ENCODE measurements around the gene NATD1. TPM values are rescaled to one million over a fixed set of nuclear protein-coding genes. Genes with fewer than 3 reads are reported as not detected.

NATD1 gene
- total RNA-seq, 1 experiment from 2014 or later, result 7.3 TPM

- Histone ChIP-seq H2AK5ac (ENCODE audit: insufficient read length, low read length) (no peak overlapping the region), H3K18ac (ENCODE audit: insufficient read length, low read depth, low read length) (no peak overlapping the region), H3K79me1 (ENCODE audit: insufficient read depth, low read depth, low read length, poor library complexity, severe bottlenecking) (peaks cover 4% of the 10 kb centered on the region), H4K5ac (ENCODE audit: insufficient read length, low read depth, low read length) (no peak overlapping the region), H3K14ac (ENCODE audit: insufficient read depth, low read length) (no peak overlapping the region), H2BK15ac (ENCODE audit: low read depth, low read length) (no peak overlapping the region), H2BK5ac (ENCODE audit: insufficient read length, low read length) (no peak overlapping the region), H2BK120ac (ENCODE audit: low read depth, low read length, poor library complexity, severe bottlenecking) (no peak overlapping the region), H3K9me3 (ENCODE audit: control insufficient read depth, low read depth, low read length) (no peaks in the 10 kb centered on the region), H3K27me3 (ENCODE audit: insufficient read depth, low read length) (no peaks in the 10 kb centered on the region), H3K4me1 (ENCODE audit: insufficient read depth, low read length) (peaks cover 13% of the 10 kb centered on the region; the same call in 1 of the 2 replicates), H3K56ac (ENCODE audit: insufficient read length, low read depth, low read length) (no peak overlapping the region), H4K8ac (replicated peaks; ENCODE audit: insufficient read length, low read depth, low read length) (no peak overlapping the region), H2AFZ (ENCODE audit: low read length) (no peak overlapping the region), H3K23ac (ENCODE audit: insufficient read length, low read depth, low read length) (no peak overlapping the region), H3K9ac (ENCODE audit: extremely low read depth, insufficient read length, low read length) (no peak overlapping the region), H3K27ac (ENCODE audit: insufficient read length, low read depth, low read length) (no peak overlapping the region), H2BK20ac (ENCODE audit: low read depth, low read length, poor library complexity, severe bottlenecking) (no peak overlapping the region), H3K79me2 (ENCODE audit: insufficient read depth, low read length) (peaks cover 7% of the 10 kb centered on the region; the same call in 1 of the 2 replicates), H4K91ac (ENCODE audit: insufficient read length, low read depth, low read length) (no peak overlapping the region), H3K4me2 (ENCODE audit: insufficient read depth, insufficient read length, low read length) (no peak overlapping the region), H2BK12ac (ENCODE audit: insufficient read length, low read depth, low read length) (no peak overlapping the region), H3K23me2 (ENCODE audit: insufficient read length, low read depth, low read length, poor library complexity, severe bottlenecking) (no peaks in the 10 kb centered on the region), H3K4ac (ENCODE audit: low read depth, low read length) (no peak overlapping the region), H3T11ph (ENCODE audit: low read length) (no peak overlapping the region), H4K20me1 (ENCODE audit: control insufficient read depth, insufficient read depth, insufficient read length) (no peaks in the 10 kb centered on the region)
- H3K27me3 Mint-ChIP-seq (ENCODE audit: low read depth), result no peaks in the 10 kb centered on the region
- H3K4me1 Mint-ChIP-seq, result peaks cover 23 to 38% of the 10 kb centered on the region in 2 experiments
- H3K4me3 Mint-ChIP-seq, result no peak overlapping the region
- H3K9me3 Mint-ChIP-seq, result no peaks in the 10 kb centered on the region
- no peak overlapping the region; a peak in 2 of 7 replicates for H3K27ac Mint-ChIP-seq
- DNase-seq, result no peak
- no peak for TF ChIP-seq CTCF (conservative IDR thresholded peaks at IDR 0.05)
- H3K36me3 Mint-ChIP-seq (ENCODE audit: insufficient read depth in 1 of 3, low read depth in 3 of 3), result peaks cover 24 to 50% (median 31%) of the 10 kb centered on the region in 3 experiments
- no CpG with 5 or more reads among the region's 5 CpGs for WGBS (ENCODE audit: extremely low coverage, insufficient read length, low lambda C conversion rate)
These were observed 57.1 kb downstream of the NATD1 start for GRCh38 chr17:21196126-21196525.
